Chondrocyte (in vitro differentiated cells): ENCODE data around the gene CLHC1. TPM values are rescaled to one million over a fixed set of nuclear protein-coding genes. Genes with fewer than 3 reads are reported as not detected.
"Not testable (repeated sequence)": the region's sequence is repeated elsewhere in the genome, so short reads cannot be mapped to it uniquely, and the experiment has no call there.

ENCODE experiments used
- DNase-seq: peaks from one replicate; pipeline ENCODE4 v3.0.0; 2021; ENCODE audit warnings: mixed read lengths, low spot score
- H3K27ac Mint-ChIP-seq: one replicate; pipeline ENCODE4 v1.8.0; 2021; ENCODE audit warnings: mild to moderate bottlenecking, moderate library complexity, mixed read lengths; ENCODE audit not compliant: unreplicated experiment
- H3K27me3 Mint-ChIP-seq: 2 replicates; pipeline ENCODE4 v1.8.0; 2021; ENCODE audit warnings: low read depth, mixed read lengths
- H3K36me3 Mint-ChIP-seq: 2 replicates; pipeline ENCODE4 v1.8.0; 2021; ENCODE audit warnings: low read depth, mixed read lengths
- H3K4me1 Mint-ChIP-seq: 2 replicates; pipeline ENCODE4 v1.8.0; 2021; ENCODE audit warnings: low read depth, mild to moderate bottlenecking, mixed read lengths
- H3K4me3 Mint-ChIP-seq: one replicate; pipeline ENCODE4 v1.8.0; 2021; ENCODE audit warnings: mild to moderate bottlenecking, moderate library complexity, mixed read lengths; ENCODE audit not compliant: unreplicated experiment
- H3K9me3 Mint-ChIP-seq: 2 replicates; pipeline ENCODE4 v1.8.0; 2021; ENCODE audit warnings: low read depth, mixed read lengths
- CTCF ChIP-seq: fragments of 200-600 bp; sonication (generic); IDR thresholded peaks from 2 replicates; pipeline ENCODE4 v1.5.0; 2021; ENCODE audit warnings: antibody characterized with exemption, mild to moderate bottlenecking, moderate library complexity
- total RNA-seq: library from RNA; stranded (reverse); gene quantifications from 3 replicates; pipeline ENCODE4 v1.2.1, GENCODE V29; 2021

The CLHC1 gene
- total RNA-seq, 1 donor from 2014 or later: 16.5 TPM

- H3K9me3 Mint-ChIP-seq: no peaks in the 10 kb centered on the region
- H3K27me3 Mint-ChIP-seq: no peaks in the 10 kb centered on the region
- H3K27ac Mint-ChIP-seq: no peak overlapping the region
- no peak for TF ChIP-seq CTCF
- no peaks in the 10 kb centered on the region for H3K4me1 Mint-ChIP-seq
- no peak for DNase-seq
- H3K36me3 Mint-ChIP-seq: peaks cover 10% of the 10 kb centered on the region
- H3K4me3 Mint-ChIP-seq: no peak overlapping the region
These were observed 13.3 kb upstream of the CLHC1 start for GRCh38 chr2:55245411-55245810.

GRCh38 chr2:55242617-55243016, 10.5 kb upstream of the CLHC1 start:
- H3K9me3 Mint-ChIP-seq: no peaks in the 10 kb centered on the region
- no peaks in the 10 kb centered on the region for H3K4me1 Mint-ChIP-seq
- no peak for DNase-seq
- H3K4me3 Mint-ChIP-seq: no peak overlapping the region
- H3K27ac Mint-ChIP-seq: no peak overlapping the region
- H3K36me3 Mint-ChIP-seq: peaks cover 5% of the 10 kb centered on the region
- no peaks in the 10 kb centered on the region for H3K27me3 Mint-ChIP-seq
- no peak for TF ChIP-seq CTCF

- not testable (repeated sequence) for H3K27me3 Mint-ChIP-seq, H3K36me3 Mint-ChIP-seq, H3K9me3 Mint-ChIP-seq, H3K4me1 Mint-ChIP-seq, H3K4me3 Mint-ChIP-seq, H3K27ac Mint-ChIP-seq, DNase-seq
These were observed 9.5 kb upstream of the CLHC1 start for GRCh38 chr2:55241582-55241981.

- Mint-ChIP-seq H3K9me3 (no peaks in the 10 kb centered on the region), H3K27me3 (no peaks in the 10 kb centered on the region), H3K27ac (no peak overlapping the region), H3K36me3 (peaks cover 12% of the 10 kb centered on the region), H3K4me1 (peaks cover 12% of the 10 kb centered on the region), H3K4me3 (no peak overlapping the region)
- no peak for DNase-seq
- no peak for TF ChIP-seq CTCF
These were observed 7.6 kb upstream of the CLHC1 start for GRCh38 chr2:55239656-55240222.

- Mint-ChIP-seq H3K27me3 (no peaks in the 10 kb centered on the region), H3K4me1 (peaks cover 29% of the 10 kb centered on the region), H3K36me3 (peaks cover 14% of the 10 kb centered on the region), H3K4me3 (no peak overlapping the region), H3K27ac (no peak overlapping the region), H3K9me3 (no peaks in the 10 kb centered on the region)
- TF ChIP-seq CTCF: no peak
- no peak for DNase-seq
These were observed 5.0 kb upstream of the CLHC1 start for GRCh38 chr2:55236992-55237543.
